HUES64 (cell line): ENCODE measurements around the gene NIPAL4.

Experiments
- H3K27ac ChIP-seq: 2 replicates; pipeline ENCODE4 v1.7.0; 2013; ENCODE audit warnings: low read depth, low read length, inconsistent platforms
- H3K27me3 ChIP-seq: 2 replicates; pipeline ENCODE4 v1.6.1; 2013; ENCODE audit warnings: mild to moderate bottlenecking, low read length; ENCODE audit not compliant: insufficient read depth
- H3K36me3 ChIP-seq: 2 replicates; pipeline ENCODE4 v1.6.1; 2013; ENCODE audit warnings: mild to moderate bottlenecking, low read length; ENCODE audit not compliant: insufficient read depth
- H3K4me1 ChIP-seq: 2 replicates; pipeline ENCODE4 v1.6.1; 2013; ENCODE audit warnings: mild to moderate bottlenecking, low read length, moderate library complexity; ENCODE audit not compliant: insufficient read depth
- H3K4me3 ChIP-seq: 2 replicates; pipeline ENCODE4 v1.5.1; 2013; ENCODE audit warnings: mild to moderate bottlenecking, low read length, moderate library complexity
- H3K9ac ChIP-seq: 2 replicates; pipeline ENCODE4 v1.6.1; 2013; ENCODE audit warnings: mild to moderate bottlenecking, low read depth, low read length
- H3K9me3 ChIP-seq: 2 replicates; pipeline ENCODE4 v1.6.1; 2013; ENCODE audit warnings: low read depth, low read length; ENCODE audit not compliant: insufficient read depth
- WGBS: fragments of 150-250, 120-280 bp; methylation state at CpG from one replicate; pipeline ENCODE4 v1.1.7; 2013; ENCODE audit warnings: missing lambda C conversion rate; 5-methylcytosine and 5-hydroxymethylcytosine counted together

The NIPAL4 gene

DNA sequence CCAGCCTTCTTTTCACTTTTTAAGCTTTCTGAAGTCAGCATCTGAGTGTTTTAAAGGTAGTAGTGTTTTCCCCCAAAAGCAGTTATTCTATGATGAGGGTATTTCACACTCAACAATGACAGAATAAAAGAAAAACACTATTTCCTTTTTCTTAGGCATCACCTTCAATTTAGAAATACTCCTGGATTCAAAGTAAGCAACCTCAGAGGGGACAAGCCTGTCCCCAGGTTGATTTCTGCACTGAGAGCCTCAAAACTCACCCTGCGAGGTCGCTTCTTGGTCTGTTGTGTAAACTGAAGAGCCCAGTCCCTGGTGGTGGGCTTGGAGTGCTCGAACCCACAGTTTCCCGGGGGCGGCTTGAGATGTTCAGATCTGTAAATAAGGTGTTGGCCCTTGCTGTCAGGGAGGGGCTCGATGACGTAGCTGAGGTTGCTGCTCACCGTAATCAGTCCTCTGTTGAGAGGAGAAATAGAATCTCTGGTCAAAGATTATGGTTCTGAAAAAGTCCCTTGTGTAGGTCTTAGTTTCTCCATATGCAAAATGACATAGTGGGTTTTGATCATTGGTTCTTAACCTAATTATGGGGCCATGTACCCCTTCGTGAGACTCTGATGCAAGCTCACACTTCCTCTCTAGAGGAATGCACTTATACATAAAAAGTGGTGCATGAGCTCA is 59.7 kb downstream of the NIPAL4 start:
- H3K27me3 ChIP-seq: no peaks in the 10 kb centered on the region
- no peak overlapping the region for H3K9ac ChIP-seq
- H3K27ac ChIP-seq: no peak overlapping the region
- no peaks in the 10 kb centered on the region for H3K4me1 ChIP-seq
- no peaks in the 10 kb centered on the region for H3K9me3 ChIP-seq
- 96% methylated on average over 9 of the region's 9 CpGs for WGBS
- peaks cover 12% of the 10 kb centered on the region; the same call in 1 of the 2 replicates for H3K36me3 ChIP-seq
- H3K4me3 ChIP-seq: no peak overlapping the region

DNA sequence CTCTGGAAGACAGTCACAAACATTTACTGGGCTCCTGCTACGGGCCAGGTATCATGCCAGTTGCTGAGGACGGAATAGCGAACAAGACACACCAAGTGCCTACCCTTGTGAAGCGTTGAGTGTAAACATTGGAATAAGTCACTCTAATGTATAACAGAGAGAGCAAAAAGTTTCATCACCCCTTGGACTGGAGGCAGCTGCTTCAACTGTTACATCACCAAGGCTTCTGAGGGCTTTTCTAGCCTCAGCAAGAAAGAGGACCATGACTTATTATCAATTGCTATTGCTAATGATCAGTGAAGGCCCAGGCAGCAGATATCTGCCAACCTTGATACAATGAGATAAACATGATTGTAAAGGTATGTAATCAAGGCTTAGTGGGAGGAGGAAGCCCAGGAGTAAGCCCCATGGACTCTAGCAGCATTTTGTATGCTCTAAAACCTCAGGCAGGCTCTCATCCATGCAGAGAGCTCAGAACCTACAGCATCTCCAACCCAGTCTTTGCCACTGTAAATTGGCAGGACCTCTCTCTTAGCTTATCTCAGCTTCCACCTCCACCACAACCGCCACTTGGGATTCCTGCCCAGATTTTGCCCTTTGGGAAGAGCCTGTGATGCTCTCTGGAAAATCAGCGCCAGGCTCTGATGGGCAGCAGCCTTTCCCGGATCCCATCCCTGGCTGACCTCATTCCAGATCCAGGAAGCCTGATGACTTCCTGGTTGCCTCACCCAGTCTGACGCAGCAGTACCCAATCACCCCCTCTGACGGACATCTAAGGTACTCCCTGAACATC is 61.1 kb downstream of the NIPAL4 start:
- Histone ChIP-seq H3K9me3 (no peaks in the 10 kb centered on the region), H3K4me1 (no peaks in the 10 kb centered on the region), H3K36me3 (peaks cover 12% of the 10 kb centered on the region; the same call in 1 of the 2 replicates), H3K27ac (no peak overlapping the region), H3K27me3 (no peaks in the 10 kb centered on the region), H3K9ac (no peak overlapping the region), H3K4me3 (no peak overlapping the region)
- WGBS: 93% methylated on average over 9 of the region's 9 CpGs

DNA sequence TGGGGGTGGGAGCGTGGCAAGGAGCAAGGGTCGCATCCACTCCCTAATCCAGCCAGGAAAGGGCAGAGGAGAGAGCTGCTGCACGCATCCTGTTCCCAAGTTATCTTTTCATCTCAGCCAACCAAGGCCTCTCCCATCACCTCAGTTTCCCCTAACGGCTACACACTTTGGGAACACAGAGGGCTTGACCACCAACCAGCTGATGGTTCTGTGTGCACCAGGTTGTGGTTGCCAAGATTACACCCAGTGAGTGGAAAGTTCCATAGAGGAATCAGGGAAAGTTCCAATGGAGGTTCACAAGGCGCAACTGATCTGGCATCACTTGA is 61.7 kb downstream of the NIPAL4 start:
- WGBS: 95% methylated on average over 5 of the region's 5 CpGs
- H3K36me3 ChIP-seq: peaks cover 12% of the 10 kb centered on the region; the same call in 1 of the 2 replicates
- H3K27ac ChIP-seq: no peak overlapping the region

DNA sequence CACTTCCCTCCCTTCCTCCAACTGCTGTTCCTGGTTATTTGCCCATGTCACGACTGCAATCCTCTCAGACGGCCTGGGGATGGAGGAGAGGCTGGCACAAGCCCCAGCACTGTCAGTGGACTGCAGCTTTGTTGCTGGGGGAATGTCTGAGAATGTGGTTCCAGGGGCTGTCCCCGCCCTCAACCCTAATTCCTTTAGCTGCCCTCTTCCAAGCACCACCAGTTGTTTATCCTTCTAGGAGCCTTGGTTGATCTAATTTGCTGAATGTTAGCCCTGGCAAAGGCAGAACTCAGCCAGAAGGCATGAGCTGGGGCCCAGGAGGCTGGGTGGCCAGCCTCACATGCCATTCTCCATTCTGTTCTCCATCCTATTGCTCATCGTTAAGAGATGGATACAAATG is 64.0 kb downstream of the NIPAL4 start:
- Histone ChIP-seq H3K9ac (no peak overlapping the region), H3K4me3 (no peak overlapping the region), H3K36me3 (0 out of 2 replicates have a peak, but pooled peaks cover 8% of the 10 kb centered on the region), H3K27me3 (no peaks in the 10 kb centered on the region), H3K27ac (no peak overlapping the region), H3K9me3 (no peaks in the 10 kb centered on the region), H3K4me1 (0 out of 2 replicates have a peak, but pooled peaks cover 7% of the 10 kb centered on the region)
- WGBS: 95% methylated on average over 4 of the region's 4 CpGs

More for the DNA sequence above, 61.7 kb downstream of the NIPAL4 start:
- Histone ChIP-seq H3K9ac (no peak overlapping the region), H3K4me3 (no peak overlapping the region), H3K27me3 (no peaks in the 10 kb centered on the region), H3K4me1 (no peaks in the 10 kb centered on the region), H3K9me3 (no peaks in the 10 kb centered on the region)
